ENCODE results near the gene CRISP2. TPM values are rescaled to one million over a fixed set of nuclear protein-coding genes. Genes with fewer than 3 reads are reported as not detected.

The CRISP2 gene
- total and polyA plus RNA-seq, 9 of the 15 experiments (the other 6 are each of a cell fraction or from before 2014, with no cell fraction given): not detected

- TF ChIP-seq ELK3 (CRISPR knock-in tag; IDR thresholded peaks at IDR 0.05): no peak
- peak; percentile 97 for TF ChIP-seq ZNF121 (CRISPR knock-in tag; conservative IDR thresholded peaks at IDR 0.05)
- TF ChIP-seq NFRKB (IDR thresholded peaks at IDR 0.05; ENCODE audit: low read depth): no peak
- no peak for TF ChIP-seq SNAPC5 (CRISPR knock-in tag; IDR thresholded peaks at IDR 0.05)
- peak; percentile 13; the same call in 1 of the 2 replicates for TF ChIP-seq LARP7 (IDR thresholded peaks at IDR 0.05)
- no peak for TF ChIP-seq VEZF1 (CRISPR knock-in tag; IDR thresholded peaks at IDR 0.05)
- TF ChIP-seq HSF4 (CRISPR knock-in tag; IDR thresholded peaks at IDR 0.05; ENCODE audit: borderline replicate concordance): no peak
- TF ChIP-seq ZNF764 (CRISPR knock-in tag; IDR thresholded peaks at IDR 0.05; ENCODE audit: low read depth): no peak
- no peak for TF ChIP-seq SRSF9 (IDR thresholded peaks at IDR 0.05; ENCODE audit: borderline replicate concordance, low read depth, low read length)
- 0 out of 2 replicates have a peak, but pooled peaks have one; percentile 36 for TF ChIP-seq NKRF (IDR thresholded peaks at IDR 0.05; ENCODE audit: borderline replicate concordance)
- TF ChIP-seq PKNOX1 (IDR thresholded peaks at IDR 0.05): no peak
- TF ChIP-seq U2AF2 (optimal IDR thresholded peaks at IDR 0.05; ENCODE audit: low read depth, low read length): no peak
- TF ChIP-seq HNRNPUL1 (IDR thresholded peaks at IDR 0.05; ENCODE audit: low read length): no peak
- TF ChIP-seq IFI16 (CRISPR knock-in tag; IDR thresholded peaks at IDR 0.05): no peak
- TF ChIP-seq FOXM1 (IDR thresholded peaks at IDR 0.05; ENCODE audit: low read depth): peak; percentile 10; the same call in 1 of the 2 replicates
- no peak for TF ChIP-seq FOXM1 (CRISPR knock-in tag; IDR thresholded peaks at IDR 0.05; ENCODE audit: low read depth)
- no peak for TF ChIP-seq STAT5A (IDR thresholded peaks at IDR 0.05; ENCODE audit: borderline replicate concordance, low read length)
- no peak for TF ChIP-seq POLR3A (IDR thresholded peaks at IDR 0.05; ENCODE audit: borderline replicate concordance, extremely low read depth, insufficient read depth, insufficient read length)
- no peak for TF ChIP-seq CREM (IDR thresholded peaks at IDR 0.05; ENCODE audit: low read depth)
- TF ChIP-seq TCF3 (CRISPR knock-in tag; IDR thresholded peaks at IDR 0.05): no peak
- TF ChIP-seq ZNF140 (CRISPR knock-in tag; IDR thresholded peaks at IDR 0.05): no peak
- no peak for TF ChIP-seq ZNF133 (CRISPR knock-in tag; IDR thresholded peaks at IDR 0.05)
- TF ChIP-seq BCOR (IDR thresholded peaks at IDR 0.05): peak; percentile 94
- TF ChIP-seq ZNF584 (CRISPR knock-in tag; IDR thresholded peaks at IDR 0.05; ENCODE audit: low read depth): no peak
These were observed 68.2 kb downstream of the CRISP2 start (continued) for GRCh38 chr6:49645139-49645538.
